Measurements from ENCODE around the gene NME7.

Gene NME7

GRCh38 chr1:169100651-169101088, 266.9 kb downstream of the NME7 start:
- Histone ChIP-seq H3K27ac (no peak overlapping the region), H3K4me3 (no peak overlapping the region)

- Histone ChIP-seq H3K4me3 (no peak overlapping the region), H3K27ac (no peak overlapping the region)
Observed at GRCh38 chr1:169100208-169100607, 267.4 kb downstream of the NME7 start.

GRCh38 chr1:169099561-169099960, 268.0 kb downstream of the NME7 start:
- H3K27ac ChIP-seq: no peak overlapping the region

GRCh38 chr1:169098380-169098779, 269.2 kb downstream of the NME7 start:
- H3K27ac ChIP-seq: no peak overlapping the region

More at GRCh38 chr1:169099561-169099960, 268.0 kb downstream of the NME7 start:
- H3K4me3 ChIP-seq: no peak overlapping the region

GRCh38 chr1:169094897-169095569, 272.6 kb downstream of the NME7 start:
- no peak overlapping the region for H3K4me3 ChIP-seq
- H3K27ac ChIP-seq: no peak overlapping the region

More at GRCh38 chr1:169098380-169098779, 269.2 kb downstream of the NME7 start:
- no peak overlapping the region for H3K4me3 ChIP-seq

GRCh38 chr1:169092399-169092798, 275.2 kb downstream of the NME7 start:
- Histone ChIP-seq H3K27ac (no peak overlapping the region), H3K4me3 (no peak overlapping the region)

GRCh38 chr1:169091480-169091941, 276.1 kb downstream of the NME7 start:
- H3K27ac ChIP-seq: no peak overlapping the region
- H3K4me3 ChIP-seq: no peak overlapping the region

GRCh38 chr1:169090900-169091311, 276.7 kb downstream of the NME7 start:
- Histone ChIP-seq H3K27ac (no peak overlapping the region), H3K4me3 (no peak overlapping the region)

- Histone ChIP-seq H3K27ac (no peak overlapping the region), H3K4me3 (no peak overlapping the region)
Observed at GRCh38 chr1:169090308-169090899, 277.2 kb downstream of the NME7 start.

- H3K4me3 ChIP-seq: no peak overlapping the region
- no peak overlapping the region for H3K27ac ChIP-seq
Observed at GRCh38 chr1:169089776-169090175, 277.8 kb downstream of the NME7 start.

- H3K27ac ChIP-seq: no peak overlapping the region
- no peak overlapping the region for H3K4me3 ChIP-seq
Observed at GRCh38 chr1:169087876-169088275, 279.7 kb downstream of the NME7 start.

GRCh38 chr1:169086603-169087455, 280.8 kb downstream of the NME7 start:
- H3K27ac ChIP-seq: no peak overlapping the region
- H3K4me3 ChIP-seq: no peak overlapping the region

- Histone ChIP-seq H3K4me3 (no peak overlapping the region), H3K27ac (no peak overlapping the region)
Observed at GRCh38 chr1:169085911-169086310, 281.7 kb downstream of the NME7 start.

All from skin epidermis (tissue), 12 donors.